GM19035 (cell line): ENCODE results near the gene SETD3.
"Not testable (repeated sequence)": the region's sequence is repeated elsewhere in the genome, so short reads cannot be mapped to it uniquely, and the experiment has no call there.

Experiments used
- ATAC-seq: cut with Tn5 transposase; IDR thresholded peaks from one replicate; pipeline ENCODE4 v1.9.1; 2021; ENCODE audit not compliant: unreplicated experiment

The SETD3 gene

DNA sequence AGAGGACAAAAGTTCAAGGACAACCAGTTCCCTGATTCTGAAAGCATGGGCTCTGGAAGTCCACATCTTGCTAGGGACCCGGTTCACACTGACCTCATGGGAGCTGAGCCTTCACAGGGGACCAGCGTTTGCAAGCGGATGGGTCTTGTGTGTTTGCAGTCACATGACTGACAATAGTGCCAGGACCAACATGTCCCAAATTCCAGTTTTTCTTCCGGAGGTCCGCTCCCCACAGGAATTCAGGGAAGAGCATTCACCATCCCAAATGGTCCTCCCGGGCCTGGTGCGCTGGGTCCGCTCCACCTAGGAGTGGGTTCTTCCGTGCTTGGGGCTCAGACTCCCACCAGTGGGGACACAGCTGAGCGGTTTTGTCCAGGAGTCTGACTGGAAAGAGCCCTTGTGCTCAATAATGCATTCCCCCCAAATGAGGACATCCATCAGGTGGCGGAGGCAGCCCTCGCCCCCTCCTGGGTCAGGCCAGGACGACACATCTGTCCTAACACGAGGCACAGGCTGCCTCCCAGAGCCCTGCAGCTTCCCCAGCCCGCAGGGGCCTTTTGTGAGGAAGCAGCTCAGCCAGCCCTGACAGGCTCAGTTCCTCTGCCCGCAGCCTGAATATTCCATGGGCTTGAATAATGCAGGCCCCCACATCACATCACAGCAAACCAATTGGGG lies 116.9 kb downstream of the SETD3 start:
- ATAC-seq = no peak

DNA sequence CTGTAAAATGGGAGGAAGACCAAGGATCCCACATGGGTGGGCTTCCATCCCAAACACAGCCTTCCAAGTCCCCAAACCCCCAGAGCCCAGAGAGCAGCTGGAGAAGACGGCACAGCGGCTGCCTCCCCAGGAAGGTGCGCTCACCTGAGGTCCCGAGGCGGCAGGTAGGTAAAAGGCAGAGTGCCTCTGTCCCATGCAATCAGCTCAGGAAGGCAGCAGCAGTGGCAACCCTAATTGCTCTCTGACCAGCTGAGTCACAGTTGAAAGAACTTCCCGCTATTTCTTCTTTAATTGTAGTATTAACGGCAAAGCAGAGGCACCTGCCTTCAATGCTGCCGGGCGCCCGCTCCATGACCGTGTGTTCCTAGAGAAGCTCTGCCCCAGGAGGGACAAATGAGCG lies 117.6 kb downstream of the SETD3 start:
- no peak for ATAC-seq

DNA sequence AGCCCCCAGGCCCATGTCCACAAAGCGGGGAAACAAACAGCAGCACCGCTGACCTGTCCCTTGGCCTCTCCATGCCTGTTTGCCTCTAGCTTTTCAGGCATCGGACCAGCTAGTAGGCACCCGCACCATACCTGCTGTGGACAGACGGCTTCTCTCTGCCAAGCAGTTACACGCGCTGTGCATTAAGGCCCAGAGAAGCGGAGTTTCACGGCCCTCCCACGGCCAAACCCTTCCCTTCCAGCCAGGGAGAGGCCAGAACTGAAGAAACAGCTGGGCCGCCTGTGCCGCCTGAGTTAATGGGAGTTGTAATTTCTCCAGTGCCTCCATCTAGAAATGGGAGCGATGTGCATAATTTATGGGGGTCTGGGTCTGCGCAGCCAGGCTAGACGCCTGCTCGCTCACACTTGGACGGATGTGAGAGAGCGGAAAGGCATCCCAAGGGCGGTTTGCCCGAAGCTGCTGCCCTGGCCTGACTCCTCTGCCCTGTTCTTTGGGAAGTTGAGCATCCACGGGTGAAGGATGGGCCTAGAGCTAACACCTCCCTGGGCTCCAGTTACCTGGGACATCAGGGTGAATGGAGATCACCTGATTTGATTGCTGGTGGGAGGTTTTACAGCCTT lies 119.0 kb downstream of the SETD3 start:
- ATAC-seq = no peak

DNA sequence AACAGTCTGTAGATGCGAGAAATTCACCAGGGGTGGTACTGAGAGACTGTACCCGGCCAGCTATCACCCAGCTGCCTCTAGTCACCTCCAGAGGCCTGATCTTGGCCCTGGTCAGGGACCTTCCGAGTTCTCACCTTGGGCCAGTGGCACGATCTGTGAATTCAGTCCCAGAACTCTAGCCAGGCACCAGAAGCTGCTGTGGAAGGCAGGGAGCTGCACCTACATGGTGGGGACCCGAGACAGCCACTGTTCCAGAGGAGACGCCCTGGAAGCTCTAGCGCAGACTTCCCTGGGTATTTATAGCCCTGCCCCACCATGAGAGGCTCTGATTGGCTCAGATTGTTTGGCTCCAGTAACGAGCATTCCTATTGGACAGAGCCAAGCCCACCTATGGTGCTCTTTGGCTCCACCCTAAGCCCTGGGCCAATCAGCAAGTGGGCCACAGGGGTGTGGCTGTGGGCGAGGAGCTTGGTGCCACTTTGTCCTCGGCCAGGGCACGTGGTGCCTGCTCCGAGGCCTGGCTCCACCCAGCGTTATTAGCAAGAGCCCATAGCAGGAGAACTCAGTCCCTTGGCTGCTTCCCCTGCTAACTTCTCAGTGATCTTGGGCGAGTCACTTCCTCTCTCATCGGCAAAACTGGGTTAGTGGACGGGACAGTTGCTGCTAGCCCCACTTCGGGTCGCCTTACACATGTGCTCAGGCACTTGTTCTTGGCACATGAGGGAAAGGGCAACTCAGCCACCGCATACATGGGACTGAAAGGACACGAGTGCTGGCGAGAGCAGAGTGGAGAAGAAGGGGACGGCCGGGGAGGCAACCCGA lies 119.7 kb downstream of the SETD3 start:
- no peak for ATAC-seq

DNA sequence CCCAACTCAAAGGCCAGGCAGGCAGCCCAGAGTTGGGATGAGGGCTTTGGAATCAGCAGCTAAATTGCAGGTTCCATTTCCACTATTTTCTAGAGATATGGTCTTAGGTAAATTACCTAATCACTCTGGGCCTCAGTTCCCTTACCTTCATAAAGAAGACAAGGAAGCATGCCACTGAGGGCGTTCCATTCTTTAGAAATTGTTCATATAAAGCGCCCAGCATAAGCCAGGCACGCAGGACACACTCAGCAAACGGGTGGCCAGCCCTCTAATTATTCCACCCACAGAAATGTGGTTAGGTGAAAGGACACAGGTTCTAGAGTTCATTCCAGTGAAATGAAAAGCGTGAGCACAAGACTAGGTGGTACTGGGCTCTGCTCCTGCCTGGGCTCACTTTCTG lies 120.8 kb downstream of the SETD3 start:
- ATAC-seq = no peak

DNA sequence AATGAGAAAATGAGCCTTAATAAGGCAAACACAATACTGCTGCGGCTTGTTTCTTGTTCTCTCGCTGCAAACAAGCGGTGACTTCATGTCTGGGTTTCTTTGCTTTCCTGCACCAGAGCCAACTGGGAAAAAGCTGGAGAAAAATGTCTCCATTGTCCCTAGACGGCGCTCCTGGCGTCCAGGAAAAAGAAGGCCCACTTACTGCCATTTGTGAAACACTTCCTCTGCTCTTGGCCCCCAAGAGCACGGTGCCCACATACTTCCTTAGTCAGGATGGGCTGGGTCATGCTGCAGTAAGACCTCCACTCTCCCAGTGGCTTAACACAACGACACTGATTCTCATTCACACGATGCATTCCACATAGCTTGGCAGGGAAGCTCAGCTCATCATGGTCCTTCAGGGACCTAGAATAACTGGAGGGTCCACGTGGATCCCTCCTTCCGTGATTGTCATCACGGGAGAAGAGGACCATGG lies 122.7 kb downstream of the SETD3 start:
- ATAC-seq = no peak

DNA sequence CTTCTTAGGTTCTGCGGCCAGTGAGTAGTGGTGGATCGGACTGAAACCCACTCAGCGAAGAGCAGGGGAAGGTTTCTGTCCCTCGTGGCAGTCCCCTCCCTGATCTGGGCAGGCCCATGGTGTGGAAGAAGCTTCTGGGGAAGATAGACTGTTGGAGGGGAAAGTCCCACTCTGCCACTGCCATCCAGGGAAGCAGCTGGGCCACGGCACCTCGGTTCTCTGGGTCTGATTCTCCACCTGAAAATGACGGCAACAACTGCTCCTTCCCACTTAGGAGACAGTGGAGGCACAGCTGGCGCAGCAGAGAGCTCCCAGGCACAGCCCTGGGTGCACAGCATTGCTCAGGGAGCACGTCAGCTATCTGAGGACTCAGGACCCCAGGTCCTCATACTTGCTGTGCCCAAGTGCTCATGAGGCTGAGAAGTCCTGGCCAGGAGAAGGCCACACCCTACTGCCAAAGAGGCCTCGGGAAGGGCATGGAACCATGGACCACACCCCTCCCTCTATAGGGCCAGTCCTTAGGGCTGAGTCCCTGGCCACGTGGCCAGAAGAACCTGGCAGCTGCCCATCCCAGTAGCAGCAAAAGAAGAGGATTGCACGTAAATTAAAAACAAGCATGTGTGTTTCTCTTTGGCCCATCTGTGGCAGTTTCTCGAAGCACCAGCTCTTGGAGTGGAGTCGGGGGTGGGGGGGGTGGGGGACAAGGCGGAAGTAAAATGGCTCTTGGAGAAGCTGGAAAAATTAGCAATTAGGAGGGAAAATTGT lies 123.3 kb downstream of the SETD3 start:
- no peak for ATAC-seq

DNA sequence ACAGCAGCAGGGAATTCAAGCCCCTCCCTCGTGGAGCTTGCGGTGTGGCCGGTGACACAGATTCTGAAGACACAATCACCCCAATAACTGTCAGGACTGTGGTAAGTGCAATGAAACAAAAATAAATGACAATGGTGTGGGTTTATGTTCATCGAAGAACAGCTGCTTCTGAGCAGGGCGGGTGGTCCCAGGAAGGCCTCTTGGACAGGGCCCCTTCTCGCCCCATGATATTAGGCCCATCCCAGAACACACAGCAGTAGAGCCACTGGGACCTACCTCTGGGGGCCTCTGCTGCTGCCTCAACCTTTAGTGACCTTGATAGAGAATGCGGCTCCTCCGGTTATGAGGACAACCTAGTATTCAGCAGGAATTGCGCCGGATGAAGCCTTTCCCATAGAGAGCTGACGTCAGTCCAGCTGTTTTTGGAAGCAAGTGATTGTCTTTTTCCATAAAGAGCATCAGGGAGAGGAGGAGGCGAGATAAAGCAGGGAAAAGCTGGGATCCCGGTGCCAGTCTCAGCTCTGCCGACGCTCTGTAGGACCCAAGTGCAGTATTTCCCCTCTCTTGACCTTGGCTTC lies 124.5 kb downstream of the SETD3 start:
- ATAC-seq = no peak

DNA sequence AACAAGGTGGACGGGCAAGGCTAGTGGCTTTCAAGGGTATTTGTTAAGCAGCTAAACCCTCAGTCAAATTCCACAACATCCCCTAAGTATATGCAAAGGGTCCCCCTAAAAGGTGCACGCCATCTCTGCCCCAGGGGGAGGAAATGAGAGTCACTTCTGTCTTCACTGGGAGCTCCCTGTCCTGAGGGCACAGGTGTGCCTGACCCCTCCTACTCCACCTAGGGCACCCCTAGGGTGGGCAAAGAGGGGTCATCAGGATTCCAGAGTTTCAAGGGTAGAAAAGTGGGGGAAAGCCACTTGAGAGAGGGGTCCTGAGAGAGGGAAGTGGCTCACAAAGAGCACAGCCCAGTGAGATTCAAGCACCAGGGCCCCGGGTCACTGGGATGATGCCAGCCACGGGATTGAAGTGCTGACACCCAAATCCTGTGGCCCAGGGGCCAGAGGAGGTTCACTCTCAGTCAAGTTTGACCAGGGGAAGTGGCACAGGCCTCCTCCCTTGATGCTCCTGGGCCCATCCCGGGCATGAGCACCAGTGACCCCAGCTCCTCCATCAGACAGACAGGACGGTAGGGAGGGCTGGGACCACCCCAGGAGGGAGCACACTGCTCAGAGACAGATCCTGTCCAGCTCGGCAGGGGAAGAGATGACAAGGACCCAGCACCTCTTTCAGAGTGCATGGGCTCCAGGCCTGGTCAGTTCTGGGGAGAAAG lies 126.3 kb downstream of the SETD3 start:
- no peak for ATAC-seq

DNA sequence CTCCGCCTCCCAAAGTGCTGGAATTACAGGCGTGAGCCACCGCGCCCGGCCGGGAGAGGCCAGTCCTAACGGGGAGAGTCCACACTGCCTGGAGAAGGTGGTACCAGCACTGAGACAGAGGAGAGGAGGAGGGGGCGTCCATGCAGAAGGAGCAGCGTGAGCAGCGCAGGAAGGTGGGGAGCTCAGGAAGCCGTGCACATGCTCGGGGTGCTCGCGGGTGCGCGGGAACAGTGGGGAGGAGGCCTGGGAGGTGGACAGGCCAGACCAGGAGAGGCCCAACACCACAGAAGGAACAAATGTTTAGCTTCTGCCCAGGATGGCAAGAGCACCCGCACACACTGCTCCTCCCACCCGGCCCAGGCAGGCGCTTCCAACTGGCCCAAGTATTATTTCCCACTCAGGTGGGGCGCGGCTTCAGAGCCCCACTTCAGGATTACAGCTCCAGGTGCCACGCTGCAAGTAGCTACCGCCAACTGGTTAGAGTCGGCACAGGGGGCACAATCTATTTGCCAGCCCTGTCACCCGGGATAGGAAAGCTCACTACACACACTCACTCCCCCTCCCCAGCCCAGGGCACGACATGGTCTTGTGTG lies 127.9 kb downstream of the SETD3 start:
- no peak for ATAC-seq

DNA sequence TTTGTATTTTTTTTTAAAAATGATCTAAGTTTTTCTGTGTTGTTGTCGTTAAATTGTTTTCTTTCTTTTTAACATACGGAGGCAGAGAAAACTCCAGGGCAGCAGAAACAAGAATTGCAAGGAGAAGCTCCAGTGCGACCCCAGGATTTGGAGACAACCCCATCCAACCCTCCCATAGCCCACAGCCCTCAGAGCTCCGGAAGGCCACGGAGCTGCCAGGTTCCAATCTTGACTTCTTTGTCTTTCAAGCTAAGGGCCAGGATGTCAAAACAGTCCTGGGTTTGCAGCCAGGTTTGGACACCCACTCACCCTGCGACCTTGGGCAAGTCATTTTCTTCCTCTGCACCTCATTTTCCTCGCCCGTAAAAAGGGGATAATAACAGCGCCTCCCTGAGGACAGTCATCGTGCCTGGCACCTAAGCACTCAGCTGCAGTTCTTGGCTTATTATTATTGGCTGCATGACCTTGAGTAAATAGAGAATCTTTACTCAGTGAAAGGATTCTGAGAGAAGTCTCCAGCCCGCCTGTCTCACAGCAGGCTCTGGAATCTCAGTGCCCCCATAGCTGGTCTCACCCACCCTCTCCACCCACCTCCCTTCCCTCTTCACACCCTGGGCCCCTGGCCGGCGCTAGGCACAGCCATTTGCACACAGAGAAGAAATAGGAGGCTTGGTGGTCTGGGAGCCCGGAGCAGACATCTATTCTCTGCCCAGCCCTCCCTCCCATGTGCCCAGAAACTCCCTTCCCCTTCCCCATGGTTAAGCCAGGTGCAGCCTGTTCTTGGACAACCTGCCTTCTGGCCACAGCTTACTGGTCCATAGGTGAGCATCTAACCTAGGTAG lies 129.3 kb downstream of the SETD3 start:
- ATAC-seq = no peak

DNA sequence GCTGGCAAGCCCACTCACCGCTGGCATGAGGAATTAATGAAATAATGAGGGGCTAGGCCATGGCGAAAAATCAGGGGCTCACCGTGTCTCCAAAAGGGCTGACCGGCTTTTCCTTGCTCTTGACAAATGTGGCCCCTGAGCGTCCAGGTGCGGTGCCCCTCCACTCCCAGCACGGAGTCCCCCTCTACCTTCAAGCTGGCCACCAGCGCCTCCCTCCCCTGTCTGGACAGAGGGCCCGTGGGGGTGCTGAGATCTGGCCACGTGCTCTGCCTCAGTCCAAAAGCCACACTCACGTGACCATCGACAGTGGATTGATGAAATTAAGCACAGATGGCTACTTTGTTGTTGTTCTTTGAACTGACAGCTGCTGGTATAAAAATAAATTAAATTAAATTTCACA lies 129.9 kb downstream of the SETD3 start:
- ATAC-seq = no peak

DNA sequence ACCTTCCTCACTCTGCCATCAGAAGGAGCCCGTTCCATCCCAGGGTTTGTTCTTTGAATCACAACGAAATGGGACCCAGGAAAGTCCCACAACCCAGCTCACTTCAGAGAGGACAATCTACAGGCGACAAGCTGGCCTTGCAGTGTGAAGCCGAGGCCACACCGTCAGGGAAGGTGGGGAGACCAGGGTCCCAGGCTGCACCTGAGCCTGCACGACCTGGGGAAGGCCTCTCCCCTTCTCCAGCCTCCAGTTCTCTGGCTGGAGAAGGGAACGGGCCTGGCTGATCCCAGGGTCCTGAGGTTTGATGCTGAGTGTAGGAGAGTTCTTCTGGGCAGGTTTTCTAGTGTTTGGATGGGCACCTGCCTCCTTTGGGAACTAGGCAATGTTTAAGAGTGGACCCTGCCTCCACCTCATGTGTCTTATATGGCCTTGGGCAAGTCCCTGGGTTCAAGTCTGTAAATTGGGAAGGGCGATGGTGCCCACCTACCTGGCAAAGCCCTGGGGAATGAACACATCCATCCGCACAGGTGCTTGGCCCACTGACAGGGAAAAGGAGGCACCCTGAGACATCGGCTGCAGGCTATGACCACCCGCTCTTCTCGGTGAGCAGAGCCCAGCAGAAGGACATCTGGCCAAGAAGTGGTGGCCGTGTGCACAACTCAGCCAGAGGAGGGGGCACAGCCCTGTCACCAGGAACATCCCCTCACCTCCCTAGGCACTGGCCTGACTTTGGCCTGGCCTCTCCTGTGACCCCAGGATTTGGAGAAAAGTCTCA lies 130.8 kb downstream of the SETD3 start:
- no peak for ATAC-seq

DNA sequence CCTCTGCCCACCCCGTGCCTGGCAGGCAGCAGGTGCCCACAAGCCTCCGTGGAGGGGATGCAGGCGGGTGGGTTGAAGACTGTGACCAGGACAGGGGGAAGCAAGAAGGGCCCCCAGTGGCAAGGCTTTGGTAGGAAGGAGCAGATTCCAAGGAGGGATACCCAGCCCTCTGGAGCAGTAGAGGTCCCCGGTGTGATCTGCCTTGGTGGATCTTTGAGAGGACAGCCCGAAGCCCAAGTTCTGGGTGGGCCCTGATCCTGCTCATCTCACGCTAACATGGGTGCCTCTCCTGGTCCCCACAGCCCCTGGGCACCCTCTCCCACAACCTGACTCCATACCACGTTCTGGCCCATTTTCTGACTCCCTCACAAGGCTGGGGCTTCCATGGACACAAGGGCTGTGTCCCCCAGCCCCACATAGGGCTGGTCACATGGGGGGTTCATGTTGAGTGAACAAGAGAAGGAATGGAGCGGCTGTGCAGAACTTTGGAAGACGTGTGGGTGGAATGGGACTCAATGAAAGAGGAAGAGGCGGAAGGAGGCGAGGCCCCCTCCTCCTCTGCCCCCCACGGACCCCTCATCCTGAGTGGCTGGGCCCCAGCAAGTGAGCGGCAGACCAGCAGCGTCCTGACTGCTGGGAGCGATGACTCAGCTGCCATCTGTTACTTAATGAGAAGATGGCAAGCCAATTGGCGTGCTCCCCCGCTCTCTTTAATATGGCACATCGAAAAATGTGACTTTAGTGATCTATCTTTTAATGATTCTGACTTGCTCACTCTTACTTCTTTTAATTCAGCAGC lies 131.6 kb downstream of the SETD3 start:
- no peak for ATAC-seq

DNA sequence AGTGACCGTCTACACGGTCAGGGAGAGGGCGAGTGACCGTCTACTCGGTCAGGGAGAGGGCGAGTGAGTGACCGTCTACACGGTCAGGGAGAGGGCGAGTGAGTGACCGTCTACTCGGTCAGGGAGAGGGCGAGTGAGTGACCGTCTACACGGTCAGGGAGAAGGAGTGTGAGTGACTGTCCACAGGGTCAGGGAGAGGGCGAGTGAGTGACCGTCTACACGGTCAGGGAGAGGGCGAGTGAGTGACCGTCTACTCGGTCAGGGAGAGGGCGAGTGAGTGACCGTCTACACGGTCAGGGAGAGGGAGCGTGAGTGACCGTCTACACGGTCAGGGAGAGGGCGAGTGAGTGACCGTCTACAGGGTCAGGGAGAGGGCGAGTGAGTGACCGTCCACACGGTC lies 132.4 kb downstream of the SETD3 start:
- ATAC-seq = not testable (repeated sequence)
